ENCODE measurements around the gene SRGAP3.

Gene SRGAP3

GRCh38 chr3:9194509-9195184 lies 54.8 kb downstream of the SRGAP3 start:
- in situ Hi-C loops (cut with MboI; ENCODE audit: low pct_unique_long_range_greater_than_20kb, low sequenced_read_pairs, unreplicated experiment): no loop called here
- no peak for TF ChIP-seq CTCF (IDR thresholded peaks at IDR 0.05; ENCODE audit: extremely low read depth, insufficient read depth, missing control alignments)
- no peak for DNase-seq (ENCODE audit: low spot score)

GRCh38 chr3:9193633-9194195 lies 55.7 kb downstream of the SRGAP3 start:
- in situ Hi-C loops (cut with MboI; ENCODE audit: low pct_unique_long_range_greater_than_20kb, low sequenced_read_pairs, unreplicated experiment): no loop called here
- no peak for TF ChIP-seq CTCF (IDR thresholded peaks at IDR 0.05; ENCODE audit: extremely low read depth, insufficient read depth, missing control alignments)
- DNase-seq (ENCODE audit: low spot score): no peak

GRCh38 chr3:9193211-9193610 lies 56.2 kb downstream of the SRGAP3 start:
- TF ChIP-seq CTCF (IDR thresholded peaks at IDR 0.05; ENCODE audit: extremely low read depth, insufficient read depth, missing control alignments): no peak
- DNase-seq (ENCODE audit: low spot score): no peak
- in situ Hi-C loops (cut with MboI; ENCODE audit: low pct_unique_long_range_greater_than_20kb, low sequenced_read_pairs, unreplicated experiment): no loop called here

- no peak for TF ChIP-seq CTCF (IDR thresholded peaks at IDR 0.05; ENCODE audit: extremely low read depth, insufficient read depth, missing control alignments)
- in situ Hi-C loops (cut with MboI; ENCODE audit: low pct_unique_long_range_greater_than_20kb, low sequenced_read_pairs, unreplicated experiment): no loop called here
- no peak for DNase-seq (ENCODE audit: low spot score)
Observed at GRCh38 chr3:9192248-9193025, 57.0 kb downstream of the SRGAP3 start.

GRCh38 chr3:9190276-9190675 lies 59.2 kb downstream of the SRGAP3 start:
- in situ Hi-C loops (cut with MboI; ENCODE audit: low pct_unique_long_range_greater_than_20kb, low sequenced_read_pairs, unreplicated experiment): no loop called here
- DNase-seq (ENCODE audit: low spot score): no peak
- no peak for TF ChIP-seq CTCF (IDR thresholded peaks at IDR 0.05; ENCODE audit: extremely low read depth, insufficient read depth, missing control alignments)

- in situ Hi-C loops (cut with MboI; ENCODE audit: low pct_unique_long_range_greater_than_20kb, low sequenced_read_pairs, unreplicated experiment): no loop called here
- TF ChIP-seq CTCF (IDR thresholded peaks at IDR 0.05; ENCODE audit: extremely low read depth, insufficient read depth, missing control alignments): no peak
- DNase-seq (ENCODE audit: low spot score): no peak
Observed at GRCh38 chr3:9188583-9188982, 60.9 kb downstream of the SRGAP3 start.
